K562 (cell line): ENCODE data around the gene CLEC4D. TPM values are rescaled to one million over a fixed set of nuclear protein-coding genes. Genes with fewer than 3 reads are reported as not detected.

Experiments used
- ATAC-seq: fragments of 200-7000 bp; cut with Tn5 transposase; 3 replicates; pipeline ENCODE4 v1.9.1; 2020; ENCODE audit warnings: moderate library complexity
- BruUV-seq: library from RNA; stranded (reverse); fragments of 400-500 nt; replicated peaks from 2 replicates; lab custom pipeline; 2021; lab: Mats Ljungman, UMichigan
- CTCF ChIA-PET: fragments of 300-600 bp; formaldehyde crosslinking; extraction: SDS; loops from one replicate; lab custom pipeline; 2021; ENCODE audit warnings: low intra/inter-chr PET ratio; lab: Yijun Ruan, JAX
- POLR2A ChIA-PET: fragments of 300-600, 350-650 bp; sonication (Branson Sonifier 250); formaldehyde crosslinking; extraction: SDS; loops from one replicate; lab custom pipeline; 2021; ENCODE audit warnings: antibody characterized with exemption, inconsistent platforms; lab: Yijun Ruan, JAX
- DNase-seq, 4 experiments: peaks; one replicate each; pipeline versions ENCODE4 v3.0.0 to v3.0.0-alpha.2; 2011 to 2018; ENCODE audit warnings: low spot score in 3 of 4, mixed read lengths in 3 of 4; ENCODE audit errors: extremely low read depth in 1 of 4
- FAIRE-seq: peaks from 2 replicates; lab custom pipeline; 2011; peaks lifted over from hg19 to GRCh38; lab: Jason Lieb, UNC
- H2AFZ ChIP-seq: 2 replicates; pipeline ENCODE4 v1.6.0; 2011; ENCODE audit warnings: low read depth, low read length, control low read depth, inconsistent platforms
- H3K27ac ChIP-seq: fragments of 200-600 bp; 3 replicates; pipeline ENCODE4 v1.8.0; 2011; ENCODE audit warnings: low read depth, mild to moderate bottlenecking, control low read depth, inconsistent platforms, low read length, moderate library complexity, mixed read lengths; ENCODE audit errors: extremely low read depth
- H3K27me3 ChIP-seq, 2 experiments: fragments of 300-600 bp in 1 of 2; 2 replicates in 1 of 2; 3 replicates in 1 of 2; pipeline versions ENCODE4 v1.6.0 to v1.8.0; 2011; ENCODE audit warnings: inconsistent platforms in 2 of 2, low read length in 2 of 2, mild to moderate bottlenecking in 1 of 2, mixed read lengths in 1 of 2, moderate library complexity in 1 of 2; ENCODE audit not compliant: control insufficient read depth in 2 of 2, insufficient read depth in 2 of 2
- H3K36me3 ChIP-seq: fragments of 300-600 bp; 3 replicates; pipeline ENCODE4 v1.8.0; 2011; ENCODE audit warnings: mild to moderate bottlenecking, low read length, inconsistent platforms; ENCODE audit not compliant: control insufficient read depth, insufficient read depth
- H3K4me1 ChIP-seq, 2 experiments: fragments of 200-600 bp in 1 of 2; replicated peaks in 1 of 2; 2 replicates in 1 of 2; 3 replicates in 1 of 2; pipeline versions ENCODE4 v1.5.1 to v1.8.0; 2011; ENCODE audit warnings: inconsistent platforms in 2 of 2, low read length in 2 of 2, mild to moderate bottlenecking in 1 of 2, mixed read lengths in 1 of 2, moderate library complexity in 1 of 2; ENCODE audit not compliant: control insufficient read depth in 2 of 2, insufficient read depth in 2 of 2
- H3K4me2 ChIP-seq: 2 replicates; pipeline ENCODE4 v1.6.1; 2011; ENCODE audit warnings: low read length, control low read depth, inconsistent platforms, mixed read lengths; ENCODE audit not compliant: insufficient read depth
- H3K4me3 ChIP-seq: fragments of 200-600 bp; sonication (generic), shearing (Covaris generic); 2 replicates; pipeline ENCODE4 v1.5.1; 2016; ENCODE audit warnings: control low read depth, inconsistent platforms
- H3K79me2 ChIP-seq: fragments of 200-600 bp; 3 replicates; pipeline ENCODE4 v1.8.0; 2011; ENCODE audit warnings: low read length, inconsistent platforms; ENCODE audit not compliant: control insufficient read depth, insufficient read depth
- H3K9ac ChIP-seq, 2 experiments: 2 replicates each; pipeline versions ENCODE4 v1.6.0 to v1.6.1; 2011; ENCODE audit warnings: low read depth in 2 of 2, low read length in 2 of 2, control low read depth in 1 of 2, inconsistent platforms in 1 of 2, mild to moderate bottlenecking in 1 of 2, mixed read lengths in 1 of 2; ENCODE audit not compliant: insufficient read depth in 1 of 2
- H3K9me1 ChIP-seq: one replicate; pipeline ENCODE4 v1.6.0; 2011; ENCODE audit warnings: inconsistent platforms, mild to moderate bottlenecking, low read length, moderate library complexity; ENCODE audit not compliant: control insufficient read depth, insufficient read depth
- H3K9me3 ChIP-seq: replicated peaks from 2 replicates; pipeline ENCODE4 v1.5.1; 2011; ENCODE audit warnings: low read depth, low read length, inconsistent platforms; ENCODE audit not compliant: control insufficient read depth, insufficient read depth
- H4K20me1 ChIP-seq: replicated peaks from 2 replicates; pipeline ENCODE4 v1.6.1; 2011; ENCODE audit warnings: low read length, inconsistent platforms, mixed read lengths; ENCODE audit not compliant: control insufficient read depth, insufficient read depth
- ARNT ChIP-seq, 2 experiments: fragments of 450-650 bp; IDR thresholded peaks; 2 replicates each; pipeline ENCODE4 v1.6.1; 2016; ENCODE audit warnings: mild to moderate bottlenecking in 1 of 2
- CBX8 ChIP-seq: fragments of 200-600 bp; sonication (generic); IDR thresholded peaks from 2 replicates; pipeline ENCODE4 v1.6.1; 2012; ENCODE audit warnings: borderline replicate concordance, mixed run types, low read depth, mild to moderate bottlenecking, moderate library complexity, mixed read lengths, low read length, control low read depth, inconsistent platforms; ENCODE audit not compliant: poor library complexity, severe bottlenecking; ENCODE audit errors: extremely low read depth
- PHF20 ChIP-seq: fragments of 450-650 bp; IDR thresholded peaks from 2 replicates; pipeline ENCODE4 v1.6.1; 2018; ENCODE audit not compliant: partially characterized antibody
- PHF21A ChIP-seq: fragments of 450-650 bp; IDR thresholded peaks from 2 replicates; pipeline ENCODE4 v1.6.1; 2017; ENCODE audit warnings: low read depth, borderline replicate concordance
- SIX5 ChIP-seq, 2 experiments: IDR thresholded peaks; 2 replicates each; pipeline ENCODE4 v1.6.1; 2011; ENCODE audit warnings: low read length in 2 of 2, borderline replicate concordance in 1 of 2, low read depth in 1 of 2, mild to moderate bottlenecking in 1 of 2, moderate library complexity in 1 of 2; ENCODE audit not compliant: insufficient read depth in 1 of 2
- TAF1 ChIP-seq: IDR thresholded peaks from 2 replicates; pipeline ENCODE4 v1.6.1; 2011; ENCODE audit warnings: mild to moderate bottlenecking, low read length, moderate library complexity; ENCODE audit not compliant: insufficient read depth, control insufficient read depth, severe bottlenecking; ENCODE audit errors: extremely low read depth
- TRIM24 ChIP-seq, 2 experiments: fragments of 450-650 bp; IDR thresholded peaks; 2 replicates each; pipeline ENCODE4 v1.6.1; 2016
- ZNF347 ChIP-seq: fragments of 450-650 bp; formaldehyde crosslinking; IDR thresholded peaks from 2 replicates; pipeline ENCODE4 v1.4.0; 2020; ENCODE audit warnings: low read depth, mild to moderate bottlenecking, moderate library complexity
- ZSCAN32 ChIP-seq: fragments of 450-650 bp; formaldehyde crosslinking; IDR thresholded peaks from 2 replicates; pipeline ENCODE4 v1.4.0; 2020; ENCODE audit warnings: mild to moderate bottlenecking, moderate library complexity
- WGBS: fragments of 100-300 bp; shearing (Covaris generic); methylation state at CpG from one replicate; pipeline ENCODE4 v1.1.6; 2016; ENCODE audit warnings: low coverage, mixed read lengths; ENCODE audit not compliant: insufficient coverage; ENCODE audit errors: missing lambda C conversion rate; 5-methylcytosine and 5-hydroxymethylcytosine counted together
- in situ Hi-C: fragments of 300-500 bp; cut with MboI; formaldehyde crosslinking; loops from 4 replicates; pipeline ENCODE4 v1.15.0; 2018; ENCODE audit warnings: inconsistent platforms, mixed read lengths
- intact Hi-C: fragments of 100-400 bp; cut with micrococcal nuclease; formaldehyde crosslinking; loops from 2 replicates; pipeline ENCODE4 v1.14.2; 2022
- polyA plus RNA-seq, 8 experiments: library from polyadenylated mRNA; depleted of rRNA in 4 of 8; stranded (reverse) in 5 of 8; unstranded in 3 of 8; fragments of >200 nt; fragmentation: Nextera tagmentation in 2 of 8; fragmentation: Illumina TruSeq in 1 of 8; extraction: Ambion mirVana in 2 of 8; extraction: Trizol in 1 of 8; gene quantifications; 2 replicates each; pipeline versions ENCODE4 v1.2.1 to v1.2.3, GENCODE V29; 2011 to 2014; ENCODE audit warnings: inconsistent platforms in 1 of 8, missing spikeins in 1 of 8
- total RNA-seq, 7 experiments: library from RNA; depleted of rRNA in 6 of 7; stranded (reverse); fragments of >200 nt in 6 of 7; fragmentation: Illumina TruSeq in 2 of 7; extraction: Trizol in 2 of 7; gene quantifications; 2 replicates each; pipeline versions ENCODE4 v1.2.1 to v1.2.3, GENCODE V29; 2011 to 2021; ENCODE audit warnings: low replicate concordance in 1 of 7
- TF ChIP-seq, protein P1 (sequence below): sonication (generic); formaldehyde crosslinking; IDR thresholded peaks from 2 replicates; pipeline ENCODE4 v1.9.0; 2022; ENCODE audit warnings: mild to moderate bottlenecking, missing genetic modification reagents
- TF ChIP-seq, protein P2 (sequence below): fragments of 250-450 bp; sonication (Bioruptor Pico); IDR thresholded peaks from 2 replicates; pipeline ENCODE4 v1.5.0; 2021; ENCODE audit warnings: mild to moderate bottlenecking, moderate library complexity

The CLEC4D gene
- total and polyA plus RNA-seq, 9 of the 15 experiments (the other 6 are each of a cell fraction or from before 2014, with no cell fraction given), result not detected

DNA sequence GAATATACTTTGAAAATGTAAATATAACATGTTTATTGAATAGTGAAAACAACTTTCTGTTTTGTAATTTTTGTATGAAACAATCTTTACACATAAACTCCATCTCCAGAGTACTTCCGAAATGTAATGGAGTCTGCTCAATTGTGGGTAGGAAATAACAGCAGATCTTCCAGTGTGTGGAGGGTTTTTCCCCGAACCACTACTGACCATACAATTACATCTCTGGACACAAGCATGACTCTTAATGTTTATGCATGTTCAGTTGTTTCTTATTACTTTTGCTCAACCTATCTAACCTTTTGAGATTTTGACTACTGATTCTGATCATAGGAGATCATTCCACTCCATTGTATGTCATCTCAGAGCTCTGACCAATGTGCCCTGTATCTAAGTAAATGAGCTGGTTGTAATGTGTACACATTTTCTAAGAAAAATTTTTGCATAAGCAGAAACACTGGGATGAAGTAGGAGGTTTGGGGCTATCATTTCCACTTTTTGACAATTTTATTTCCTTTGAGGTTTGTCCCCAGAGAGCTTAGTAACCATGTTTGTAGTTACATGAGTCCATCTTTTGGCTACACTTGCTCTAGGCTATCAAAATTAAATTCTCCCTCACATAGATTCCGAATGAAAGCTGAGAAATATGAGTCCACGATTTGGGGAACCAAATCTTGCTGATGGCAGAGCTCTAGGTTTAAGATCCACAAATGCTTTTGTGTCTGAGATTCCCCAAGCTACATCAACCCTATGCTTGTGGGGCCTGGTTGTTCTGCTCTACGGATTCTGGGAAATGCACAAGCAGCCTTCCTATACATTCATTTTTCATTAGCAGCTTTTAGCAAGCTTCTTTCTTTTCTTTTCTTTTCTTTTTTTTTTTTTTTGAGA, 21.4 kb upstream of the CLEC4D start:
- FAIRE-seq, result no peak
- no TSS peak for BruUV-seq
- no peaks in the 10 kb centered on the region for H3K36me3 ChIP-seq
- TF ChIP-seq SIX5 (IDR thresholded peaks at IDR 0.05; ENCODE audit: borderline replicate concordance in 1 of 2, insufficient read depth in 1 of 2, low read depth in 1 of 2, low read length in 2 of 2) (no peak), CBX8 (no peak), TAF1 (no peak), PHF20 (no peak), PHF21A (no peak), TRIM24 (IDR thresholded peaks at IDR 0.05) (no peak), ZNF347 (CRISPR knock-in tag) (no peak), ZSCAN32 (CRISPR knock-in tag) (no peak), ARNT (IDR thresholded peaks at IDR 0.05) (no peak)
- TF ChIP-seq, protein P1, sequence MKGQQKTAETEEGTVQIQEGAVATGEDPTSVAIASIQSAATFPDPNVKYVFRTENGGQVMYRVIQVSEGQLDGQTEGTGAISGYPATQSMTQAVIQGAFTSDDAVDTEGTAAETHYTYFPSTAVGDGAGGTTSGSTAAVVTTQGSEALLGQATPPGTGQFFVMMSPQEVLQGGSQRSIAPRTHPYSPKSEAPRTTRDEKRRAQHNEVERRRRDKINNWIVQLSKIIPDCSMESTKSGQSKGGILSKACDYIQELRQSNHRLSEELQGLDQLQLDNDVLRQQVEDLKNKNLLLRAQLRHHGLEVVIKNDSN, result no peak
- TF ChIP-seq, protein P2, sequence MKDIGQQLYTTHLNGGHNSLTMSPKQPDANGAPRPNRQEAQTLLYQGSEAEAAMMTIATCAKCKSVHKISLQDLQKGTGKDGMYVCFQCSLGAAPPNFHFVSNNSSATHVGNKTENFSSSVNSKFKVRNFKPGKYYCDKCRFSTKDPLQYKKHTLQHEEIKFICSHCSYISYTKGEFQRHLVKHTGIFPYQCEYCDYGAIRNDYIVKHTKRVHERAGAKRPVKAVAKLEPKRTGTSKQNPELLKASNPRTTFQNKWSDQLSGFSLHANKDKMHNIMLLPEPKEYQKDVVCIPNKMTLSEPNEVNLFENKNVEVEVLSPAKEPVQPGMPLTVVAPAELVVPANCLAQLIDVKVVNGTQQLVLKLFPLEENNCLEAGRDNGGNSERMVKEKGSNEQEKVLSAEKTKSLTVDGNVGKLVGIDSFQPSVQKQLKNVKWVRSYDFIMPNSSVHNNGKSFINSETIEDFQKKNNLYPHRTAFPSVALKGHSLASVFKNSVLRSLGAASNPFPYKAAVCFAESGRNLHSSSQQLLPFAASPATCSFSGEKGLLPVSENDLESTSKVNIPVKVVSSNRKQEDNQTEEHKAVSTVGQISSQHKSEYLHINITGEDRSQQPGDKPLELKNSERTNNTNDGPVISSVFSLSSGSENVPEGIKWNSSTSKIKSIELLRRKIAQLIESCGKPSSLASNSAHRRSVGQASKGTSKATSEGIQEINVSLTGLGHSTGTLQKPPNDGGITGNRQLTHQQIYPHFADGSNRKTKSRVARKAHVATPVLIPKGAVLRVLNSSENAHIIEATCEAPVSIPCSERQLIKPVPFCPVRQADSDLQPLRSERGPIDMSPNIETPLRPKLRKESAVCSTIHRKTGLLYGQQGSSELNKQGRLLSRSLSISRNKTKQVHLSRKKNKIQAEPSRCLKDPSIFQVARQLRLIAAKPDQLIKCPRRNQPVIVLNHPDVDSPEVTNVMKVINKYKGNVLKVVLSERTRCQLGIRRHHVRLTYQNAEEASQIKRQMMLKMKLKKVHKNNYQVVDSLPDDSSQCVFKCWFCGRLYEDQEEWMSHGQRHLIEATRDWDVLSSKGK, result no peak
- CTCF ChIA-PET, result no interaction called here
- no peak overlapping the region for H3K9ac ChIP-seq
- no peak overlapping the region for H3K27ac ChIP-seq
- H3K4me1 ChIP-seq, result no peaks in the 10 kb centered on the region
- in situ Hi-C loops, result no loop called here
- H3K27me3 ChIP-seq, result peaks cover 0 to 2% of the 10 kb centered on the region in 2 experiments; a peak in 1 of 5 replicates
- H3K9me3 ChIP-seq, result no peaks in the 10 kb centered on the region
- POLR2A ChIA-PET, result interaction anchor here (1.2 kb wide), 1 partner anchor 14 kb away, joined by 3 read pairs; no protein-coding TSS in a partner anchor
- H4K20me1 ChIP-seq, result no peaks in the 10 kb centered on the region
- no peak for DNase-seq
- intact Hi-C loops, result no loop called here
- 2% methylated on average over 4 of the region's 5 CpGs for WGBS
- H3K4me3 ChIP-seq, result no peak overlapping the region
- no peak overlapping the region for H3K4me2 ChIP-seq
- ATAC-seq, result no peak
- H3K79me2 ChIP-seq, result no peaks in the 10 kb centered on the region
- no peak overlapping the region for H2AFZ ChIP-seq
- no peaks in the 10 kb centered on the region for H3K9me1 ChIP-seq
